MM.1S (cell line): Measurements from ENCODE around the gene GPR42.

Source experiments
- DNase-seq: peaks from one replicate; pipeline ENCODE4 v3.0.0-alpha.2; 2015
- H2AFZ ChIP-seq: fragments of 300-600 bp; sonication (generic); 2 replicates; pipeline ENCODE4 v1.6.0; 2016; ENCODE audit warnings: antibody characterized with exemption, low read length
- H3F3A ChIP-seq: fragments of 300-600 bp; sonication (generic); 2 replicates; pipeline ENCODE4 v1.6.1; 2016; ENCODE audit warnings: mild to moderate bottlenecking, antibody characterized with exemption, low read length, moderate library complexity, mixed read lengths; ENCODE audit not compliant: insufficient read depth
- H3K27ac ChIP-seq: fragments of 300-600 bp; sonication (generic); 2 replicates; pipeline ENCODE4 v1.5.1; 2016; ENCODE audit warnings: mild to moderate bottlenecking, low read length
- H3K27me3 ChIP-seq: fragments of 300-600 bp; sonication (generic); replicated peaks from 2 replicates; pipeline ENCODE4 v1.6.0; 2016; ENCODE audit warnings: low read length; ENCODE audit not compliant: insufficient read depth
- H3K36me3 ChIP-seq: fragments of 300-600 bp; sonication (generic); replicated peaks from 2 replicates; pipeline ENCODE4 v1.6.1; 2016; ENCODE audit warnings: mild to moderate bottlenecking, low read length, mixed read lengths; ENCODE audit not compliant: insufficient read depth
- H3K4me1 ChIP-seq: fragments of 300-600 bp; sonication (generic); 2 replicates; pipeline ENCODE4 v1.6.1; 2016; ENCODE audit warnings: low read length, mixed read lengths
- H3K4me2 ChIP-seq: fragments of 300-600 bp; sonication (generic); 2 replicates; pipeline ENCODE4 v1.6.0; 2016; ENCODE audit warnings: low read depth, low read length
- H3K4me3 ChIP-seq: fragments of 300-600 bp; sonication (generic); 2 replicates; pipeline ENCODE4 v1.5.1; 2016; ENCODE audit warnings: low read length, mixed read lengths
- H3K79me2 ChIP-seq: fragments of 300-600 bp; sonication (generic); 2 replicates; pipeline ENCODE4 v1.6.1; 2016; ENCODE audit warnings: mixed run types, low read length, mixed read lengths
- H3K9ac ChIP-seq: fragments of 300-600 bp; sonication (generic); 2 replicates; pipeline ENCODE4 v1.6.1; 2016; ENCODE audit warnings: low read length, mixed read lengths
- H3K9me2 ChIP-seq: fragments of 300-600 bp; sonication (generic); replicated peaks from 2 replicates; pipeline ENCODE4 v1.6.1; 2016; ENCODE audit warnings: mild to moderate bottlenecking, low read length, mixed read lengths; ENCODE audit not compliant: insufficient read depth
- H3K9me3 ChIP-seq: fragments of 300-600 bp; sonication (generic); replicated peaks from 2 replicates; pipeline ENCODE4 v1.6.1; 2016; ENCODE audit warnings: mild to moderate bottlenecking, low read length, mixed read lengths; ENCODE audit not compliant: insufficient read depth
- H4K20me1 ChIP-seq: fragments of 300-600 bp; sonication (generic); 2 replicates; pipeline ENCODE4 v1.6.1; 2016; ENCODE audit warnings: mild to moderate bottlenecking, low read length, moderate library complexity, mixed read lengths; ENCODE audit not compliant: insufficient read depth
- EZH2 ChIP-seq: fragments of 300-600 bp; sonication (generic); optimal IDR thresholded peaks from 2 replicates; pipeline ENCODE3; 2017; ENCODE audit warnings: low read depth, mild to moderate bottlenecking, antibody characterized with exemption, low read length, mixed read lengths
- EZH2phosphoT487 ChIP-seq: fragments of 300-600 bp; sonication (generic); IDR thresholded peaks from 2 replicates; pipeline ENCODE4 v1.6.1; 2018; ENCODE audit warnings: antibody characterized with exemption, low read length
- TF ChIP-seq, protein P1 (sequence below): fragments of 300-600 bp; sonication (generic); IDR thresholded peaks from 2 replicates; pipeline ENCODE4 v1.5.1; 2016; ENCODE audit warnings: antibody characterized with exemption, low read length, mixed read lengths

The GPR42 gene

DNA sequence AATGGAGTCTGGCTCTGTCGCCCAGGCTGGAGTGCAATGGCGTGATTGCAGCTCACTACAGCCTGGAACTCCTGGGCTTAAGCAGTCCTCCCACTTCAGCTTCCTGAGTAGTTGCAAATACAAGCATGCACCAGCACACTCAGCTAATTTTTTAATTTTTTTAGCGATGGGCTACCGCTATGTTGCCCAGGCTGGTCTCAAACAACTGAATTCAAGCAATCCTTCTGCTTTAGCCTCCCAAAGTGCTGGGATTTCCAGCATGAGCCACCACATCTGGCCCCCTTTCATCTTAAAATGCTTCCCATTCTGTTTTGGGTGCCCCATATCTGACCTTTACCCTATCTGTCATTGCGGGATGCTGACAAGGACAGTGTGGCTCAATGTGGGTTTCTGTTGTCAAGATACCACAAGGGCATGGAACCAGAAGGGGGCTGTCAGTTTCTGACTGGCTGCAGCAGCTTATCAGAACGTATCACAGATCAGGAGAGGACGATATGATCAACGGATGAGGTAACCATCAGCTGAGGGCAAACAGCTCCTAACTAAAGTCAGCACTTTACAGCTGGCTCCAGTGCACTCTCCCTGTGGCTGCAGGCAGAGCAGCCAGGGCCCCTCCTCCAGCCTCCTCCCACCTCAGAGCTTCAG is 32.4 kb downstream of the GPR42 start:
- no peak for DNase-seq
- no peaks in the 10 kb centered on the region for H3K79me2 ChIP-seq
- TF ChIP-seq, protein P1, sequence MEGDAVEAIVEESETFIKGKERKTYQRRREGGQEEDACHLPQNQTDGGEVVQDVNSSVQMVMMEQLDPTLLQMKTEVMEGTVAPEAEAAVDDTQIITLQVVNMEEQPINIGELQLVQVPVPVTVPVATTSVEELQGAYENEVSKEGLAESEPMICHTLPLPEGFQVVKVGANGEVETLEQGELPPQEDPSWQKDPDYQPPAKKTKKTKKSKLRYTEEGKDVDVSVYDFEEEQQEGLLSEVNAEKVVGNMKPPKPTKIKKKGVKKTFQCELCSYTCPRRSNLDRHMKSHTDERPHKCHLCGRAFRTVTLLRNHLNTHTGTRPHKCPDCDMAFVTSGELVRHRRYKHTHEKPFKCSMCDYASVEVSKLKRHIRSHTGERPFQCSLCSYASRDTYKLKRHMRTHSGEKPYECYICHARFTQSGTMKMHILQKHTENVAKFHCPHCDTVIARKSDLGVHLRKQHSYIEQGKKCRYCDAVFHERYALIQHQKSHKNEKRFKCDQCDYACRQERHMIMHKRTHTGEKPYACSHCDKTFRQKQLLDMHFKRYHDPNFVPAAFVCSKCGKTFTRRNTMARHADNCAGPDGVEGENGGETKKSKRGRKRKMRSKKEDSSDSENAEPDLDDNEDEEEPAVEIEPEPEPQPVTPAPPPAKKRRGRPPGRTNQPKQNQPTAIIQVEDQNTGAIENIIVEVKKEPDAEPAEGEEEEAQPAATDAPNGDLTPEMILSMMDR: no peak
- no peak for TF ChIP-seq EZH2phosphoT487
- TF ChIP-seq EZH2: no peak
- H4K20me1 ChIP-seq: no peaks in the 10 kb centered on the region
- H3K4me2 ChIP-seq: no peak overlapping the region
- no peaks in the 10 kb centered on the region for H3K4me1 ChIP-seq
- H3K4me3 ChIP-seq: no peak overlapping the region
- H2AFZ ChIP-seq: no peak overlapping the region
- H3K9me3 ChIP-seq: no peaks in the 10 kb centered on the region
- H3K27ac ChIP-seq: no peak overlapping the region
- no peaks in the 10 kb centered on the region for H3K9me2 ChIP-seq
- H3K36me3 ChIP-seq: no peaks in the 10 kb centered on the region
- H3F3A ChIP-seq: no peaks in the 10 kb centered on the region
- no peaks in the 10 kb centered on the region; the same call in 1 of the 2 replicates for H3K27me3 ChIP-seq
- no peak overlapping the region for H3K9ac ChIP-seq

DNA sequence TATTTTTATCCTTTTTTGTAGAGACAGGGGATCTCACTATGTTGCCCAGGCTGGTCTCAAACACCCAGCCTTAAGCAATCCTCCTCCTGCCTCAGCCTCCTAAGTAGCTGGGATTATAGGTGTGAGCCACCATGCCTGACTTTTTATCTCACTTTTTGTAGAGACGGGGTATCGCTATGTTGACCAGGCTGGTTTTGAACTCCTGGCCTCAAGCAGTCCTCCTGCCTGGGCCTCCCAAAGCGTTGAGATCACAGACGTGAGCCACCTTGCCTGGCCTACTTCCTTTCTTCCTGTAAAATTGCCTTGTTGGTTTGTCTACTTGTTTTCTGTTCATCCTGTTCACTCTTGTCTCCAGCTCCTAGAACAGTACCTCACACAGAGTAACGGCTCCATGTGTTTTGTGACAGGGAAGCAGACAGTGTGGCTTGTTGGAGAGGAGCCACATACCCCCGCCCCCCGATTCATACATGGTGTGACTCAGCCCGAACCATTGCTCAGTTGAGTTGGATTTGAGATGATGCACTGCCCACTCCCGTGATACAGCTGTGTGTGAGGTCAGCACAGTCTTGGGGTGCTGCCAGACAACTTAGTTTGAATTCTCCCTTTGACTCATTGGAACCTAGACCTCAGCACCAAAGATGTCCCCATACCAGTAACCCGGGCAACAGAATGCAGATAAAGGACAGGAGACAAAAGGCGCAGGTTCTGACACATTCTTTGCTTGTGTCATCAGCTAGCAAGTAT is 34.2 kb downstream of the GPR42 start:
- no peaks in the 10 kb centered on the region for H3F3A ChIP-seq
- peaks cover 8% of the 10 kb centered on the region; the same call in 1 of the 2 replicates for H3K27me3 ChIP-seq
- H3K9ac ChIP-seq: no peak overlapping the region
- H3K27ac ChIP-seq: no peak overlapping the region
- no peaks in the 10 kb centered on the region for H3K9me3 ChIP-seq
- H4K20me1 ChIP-seq: no peaks in the 10 kb centered on the region
- no peak for DNase-seq
- H3K9me2 ChIP-seq: no peaks in the 10 kb centered on the region
- H3K4me1 ChIP-seq: peaks cover 10% of the 10 kb centered on the region; the same call in 1 of the 2 replicates
- H3K4me2 ChIP-seq: no peak overlapping the region
- H3K4me3 ChIP-seq: no peak overlapping the region
- no peak overlapping the region for H2AFZ ChIP-seq
- H3K79me2 ChIP-seq: no peaks in the 10 kb centered on the region
- TF ChIP-seq EZH2 (no peak), EZH2phosphoT487 (no peak)
- TF ChIP-seq, protein P1: no peak
- no peaks in the 10 kb centered on the region for H3K36me3 ChIP-seq

DNA sequence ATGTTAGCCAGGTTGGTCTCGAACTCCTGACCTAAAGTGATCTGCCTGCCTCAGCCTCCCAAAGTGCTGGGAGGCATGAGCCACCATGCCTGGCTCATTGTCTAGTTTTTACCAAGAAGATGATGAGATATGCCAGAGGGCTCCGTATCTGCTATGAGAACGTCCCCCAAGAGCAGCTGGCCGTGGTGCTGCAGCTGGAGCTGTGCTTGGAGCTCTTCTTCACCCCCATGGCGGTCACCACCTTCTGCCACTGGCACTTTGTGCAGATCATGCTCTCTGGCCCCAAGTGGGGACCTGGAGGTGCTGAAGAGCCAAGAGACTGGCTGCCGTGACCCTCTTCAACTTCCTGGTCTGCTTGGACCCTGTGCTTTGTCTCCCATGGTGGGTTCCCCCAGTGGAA is 36.8 kb downstream of the GPR42 start:
- Histone ChIP-seq H4K20me1 (no peaks in the 10 kb centered on the region), H3K9ac (no peak overlapping the region), H3K36me3 (no peaks in the 10 kb centered on the region), H3F3A (no peaks in the 10 kb centered on the region), H3K27me3 (peaks cover 8% of the 10 kb centered on the region; the same call in 1 of the 2 replicates), H3K79me2 (no peaks in the 10 kb centered on the region), H3K9me3 (no peaks in the 10 kb centered on the region), H3K4me3 (no peak overlapping the region), H3K9me2 (no peaks in the 10 kb centered on the region), H3K4me1 (peaks cover 10% of the 10 kb centered on the region; the same call in 1 of the 2 replicates), H3K4me2 (no peak overlapping the region), H3K27ac (no peak overlapping the region), H2AFZ (no peak overlapping the region)
- TF ChIP-seq, protein P1: no peak
- TF ChIP-seq EZH2phosphoT487 (no peak), EZH2 (no peak)
- no peak for DNase-seq
